Astrocyte of the spinal cord (primary cell): Measurements from ENCODE around the gene KRT36.

Experiments
- DNase-seq: peaks from one replicate; pipeline ENCODE4 v3.0.0; 2011; ENCODE audit warnings: low read depth, low spot score
- H3K4me3 ChIP-seq: 2 replicates; pipeline ENCODE4 v1.5.1; 2011; ENCODE audit warnings: low read depth, mild to moderate bottlenecking, low read length, moderate library complexity
- in situ Hi-C: cut with HindIII; loops from 2 replicates; pipeline ENCODE4 v1.10.0; 2017; ENCODE audit warnings: low sequenced_read_pairs
- TF ChIP-seq, protein P1 (sequence below): IDR thresholded peaks from 2 replicates; pipeline ENCODE4 v1.5.1; 2012; ENCODE audit warnings: low read depth, mild to moderate bottlenecking, low read length, inconsistent platforms

KRT36 gene

DNA sequence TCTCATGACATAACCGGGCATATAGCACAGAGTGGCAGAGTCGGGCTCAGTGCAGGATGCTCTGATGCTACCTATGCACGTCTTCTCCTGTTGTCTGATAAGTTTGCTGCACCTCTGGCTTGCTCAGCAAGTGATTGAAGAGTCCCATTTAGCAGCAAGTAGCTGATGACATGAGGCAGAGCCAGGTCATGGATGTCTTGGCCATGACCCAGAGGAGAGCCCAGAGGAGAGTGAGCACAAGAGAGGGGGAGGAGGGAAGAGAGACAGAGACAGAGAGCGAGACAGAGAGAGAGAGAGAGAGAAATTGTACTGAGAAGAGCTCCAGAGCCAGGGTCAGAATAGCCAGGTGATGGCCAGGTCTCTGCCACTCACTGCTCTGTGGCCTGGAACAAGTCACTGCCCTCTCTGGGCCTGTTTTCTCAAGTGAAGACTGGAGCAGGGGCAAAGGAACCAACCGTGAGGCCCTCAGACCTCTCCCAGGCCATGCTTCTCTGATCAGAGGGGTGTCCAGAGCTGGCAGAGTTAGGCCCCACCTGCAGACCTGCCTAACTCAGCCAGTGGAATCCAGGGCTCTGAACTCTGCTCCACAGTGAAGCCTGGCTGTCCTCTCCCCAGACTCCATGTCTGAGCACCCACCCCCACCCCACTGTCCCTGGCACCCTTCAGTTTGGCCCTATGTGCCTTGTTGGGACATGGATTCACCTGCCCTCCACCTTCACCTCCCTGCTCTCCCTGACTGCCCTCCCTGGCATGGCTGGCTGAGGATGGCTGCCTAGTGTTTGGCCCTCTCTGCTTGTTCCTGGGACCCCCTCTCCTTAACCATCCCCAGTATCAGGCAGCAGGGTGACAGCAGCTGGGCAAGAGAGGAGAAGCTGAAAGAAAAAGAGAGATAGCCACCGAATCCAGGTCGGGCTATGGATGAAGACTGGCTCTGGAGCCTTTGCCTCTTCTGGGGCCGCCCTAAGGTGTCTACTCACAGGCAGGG is 4.5 kb downstream of the KRT36 start:
- DNase-seq, result no peak
- TF ChIP-seq, protein P1, sequence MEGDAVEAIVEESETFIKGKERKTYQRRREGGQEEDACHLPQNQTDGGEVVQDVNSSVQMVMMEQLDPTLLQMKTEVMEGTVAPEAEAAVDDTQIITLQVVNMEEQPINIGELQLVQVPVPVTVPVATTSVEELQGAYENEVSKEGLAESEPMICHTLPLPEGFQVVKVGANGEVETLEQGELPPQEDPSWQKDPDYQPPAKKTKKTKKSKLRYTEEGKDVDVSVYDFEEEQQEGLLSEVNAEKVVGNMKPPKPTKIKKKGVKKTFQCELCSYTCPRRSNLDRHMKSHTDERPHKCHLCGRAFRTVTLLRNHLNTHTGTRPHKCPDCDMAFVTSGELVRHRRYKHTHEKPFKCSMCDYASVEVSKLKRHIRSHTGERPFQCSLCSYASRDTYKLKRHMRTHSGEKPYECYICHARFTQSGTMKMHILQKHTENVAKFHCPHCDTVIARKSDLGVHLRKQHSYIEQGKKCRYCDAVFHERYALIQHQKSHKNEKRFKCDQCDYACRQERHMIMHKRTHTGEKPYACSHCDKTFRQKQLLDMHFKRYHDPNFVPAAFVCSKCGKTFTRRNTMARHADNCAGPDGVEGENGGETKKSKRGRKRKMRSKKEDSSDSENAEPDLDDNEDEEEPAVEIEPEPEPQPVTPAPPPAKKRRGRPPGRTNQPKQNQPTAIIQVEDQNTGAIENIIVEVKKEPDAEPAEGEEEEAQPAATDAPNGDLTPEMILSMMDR, result no peak
- in situ Hi-C loops, result no loop called here
- H3K4me3 ChIP-seq, result no peak overlapping the region

DNA sequence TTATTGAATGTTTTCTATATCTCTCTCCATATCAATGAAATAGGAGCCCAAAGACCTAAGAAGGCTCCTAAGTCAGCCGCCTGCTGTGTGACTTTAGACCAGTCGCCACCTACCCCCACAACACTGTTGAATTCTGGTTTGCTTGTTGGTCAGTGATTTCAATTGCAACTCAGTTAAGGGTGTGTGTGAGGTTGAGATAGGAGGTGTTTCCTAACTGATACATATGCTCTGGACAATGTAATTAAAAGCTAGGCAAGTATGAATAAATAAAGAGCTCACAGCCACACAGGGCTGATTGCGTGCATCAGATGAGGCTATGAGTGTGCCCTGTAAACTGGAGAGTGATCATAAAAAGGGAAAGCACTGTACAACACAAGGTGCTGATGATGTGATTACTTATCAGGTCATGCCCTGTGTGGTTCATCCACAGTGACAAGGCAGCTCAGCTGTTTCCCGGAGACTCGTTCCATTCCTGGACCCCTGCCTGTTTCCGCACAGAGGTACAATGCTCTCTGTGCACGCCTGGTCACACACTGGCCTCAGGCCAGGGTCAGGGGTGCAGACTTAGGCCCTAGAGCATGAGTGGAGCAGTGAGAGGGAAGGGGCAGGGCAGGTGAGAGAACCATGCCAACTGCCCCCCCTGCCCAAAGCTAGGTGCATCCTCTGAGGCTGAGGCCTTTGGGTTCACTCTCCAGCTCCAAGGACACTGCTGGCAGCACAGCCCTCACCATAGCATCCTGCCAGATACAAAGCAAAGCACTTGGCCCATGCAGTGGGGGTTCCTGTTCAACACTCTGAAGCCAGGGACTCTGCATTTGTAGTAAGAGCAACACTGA is 5.5 kb downstream of the KRT36 start:
- in situ Hi-C loops, result no loop called here
- TF ChIP-seq, protein P1, result no peak
- no peak overlapping the region for H3K4me3 ChIP-seq
- no peak for DNase-seq

DNA sequence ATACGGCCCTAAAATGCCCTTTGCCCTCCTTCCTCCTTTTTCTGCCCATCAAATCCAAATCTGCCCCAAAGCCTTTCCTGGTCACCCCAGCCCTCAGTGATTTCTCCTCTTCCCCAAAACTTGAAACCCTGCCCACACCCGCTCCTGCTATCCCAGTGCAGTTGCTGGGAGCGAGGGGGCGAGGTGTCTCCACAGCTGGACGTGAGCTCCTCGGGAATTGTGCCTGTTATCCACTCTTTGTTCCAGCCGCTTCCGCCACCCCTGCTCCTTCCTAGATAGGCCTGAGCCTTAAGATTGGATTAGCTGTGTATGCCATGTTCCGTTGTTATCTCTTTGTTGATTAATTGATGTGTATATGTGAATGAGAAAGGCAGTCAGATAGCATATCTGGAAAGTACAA is 6.2 kb downstream of the KRT36 start:
- in situ Hi-C loops, result no loop called here

DNA sequence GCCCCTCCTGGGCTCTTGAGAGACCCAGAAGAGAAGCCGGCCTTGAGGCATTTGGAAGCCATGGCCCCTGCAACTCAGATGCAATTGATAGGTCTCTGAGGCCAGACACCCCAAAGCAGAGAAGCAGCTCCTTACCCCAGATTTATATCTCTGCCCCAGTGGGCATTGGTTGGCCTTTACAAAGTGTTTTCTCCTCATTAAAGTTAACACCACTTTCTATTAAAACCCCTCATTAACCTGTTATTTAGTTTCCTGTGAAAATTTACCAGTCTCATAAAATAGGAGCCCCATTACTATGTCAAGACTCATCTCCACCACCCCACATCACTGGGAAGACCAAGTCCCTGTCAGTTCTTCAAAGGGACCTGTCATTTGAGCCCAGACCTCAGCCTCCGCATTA is 8.7 kb downstream of the KRT36 start, which contains the start of gene KRT35:
Gene KRT35, minus strand, starts transcription at position 116 of the 400 bp plus-strand sequence. Its CDS starts 54 bp downstream, at position 62.
- TF ChIP-seq, protein P1, result no peak
- in situ Hi-C loops, result no loop called here
- H3K4me3 ChIP-seq, result no peak within 1 kb of the TSS
- no peak for DNase-seq

More for the DNA sequence above, 6.2 kb downstream of the KRT36 start:
- no peak overlapping the region for H3K4me3 ChIP-seq
- TF ChIP-seq, protein P1, result no peak
- DNase-seq, result no peak

DNA sequence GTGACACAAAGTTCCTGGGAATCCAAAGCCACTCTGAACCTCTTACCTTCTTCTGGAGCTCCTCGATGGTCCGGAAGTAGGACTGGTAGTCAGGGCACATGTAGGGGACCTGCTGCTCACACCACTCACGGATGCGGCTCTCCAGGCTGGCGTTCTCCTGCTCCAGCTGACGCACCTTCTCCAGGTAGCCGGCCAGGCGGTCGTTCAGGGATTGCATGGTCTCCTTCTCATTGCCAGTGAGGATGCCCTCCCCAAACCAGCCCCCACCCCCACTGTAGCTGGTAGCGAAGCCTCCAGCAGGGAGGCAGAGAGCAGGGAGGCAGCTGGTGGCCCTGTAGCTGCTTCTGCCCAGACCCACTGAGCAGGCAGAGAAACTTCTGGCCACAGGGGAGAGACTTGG is 9.1 kb downstream of the KRT36 start:
- DNase-seq, result no peak
- H3K4me3 ChIP-seq, result no peak overlapping the region
- in situ Hi-C loops, result no loop called here
- TF ChIP-seq, protein P1, result no peak

DNA sequence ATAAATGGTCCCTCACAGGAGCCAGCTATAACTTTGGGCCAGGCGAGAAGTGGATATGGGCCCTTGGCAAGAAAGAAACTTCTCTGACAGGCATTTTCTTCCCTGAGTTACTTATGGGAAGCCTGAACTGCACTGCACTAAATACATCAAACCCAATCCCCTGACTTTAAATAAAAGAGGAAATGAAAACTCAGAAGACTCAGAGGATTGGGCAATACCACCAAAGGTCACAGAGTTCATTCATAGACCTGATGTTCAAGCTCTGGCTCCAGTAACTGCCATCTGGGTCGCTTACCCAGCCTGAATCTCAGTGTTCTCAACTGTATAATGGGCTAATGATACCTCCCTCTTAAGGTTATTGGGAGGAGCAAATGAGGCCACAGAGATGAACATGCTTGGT is 9.6 kb downstream of the KRT36 start:
- TF ChIP-seq, protein P1, result no peak
- no peak overlapping the region for H3K4me3 ChIP-seq
- in situ Hi-C loops, result no loop called here
- no peak for DNase-seq
